GM12875 (cell line): Measurements from ENCODE around the gene CBARP.

Experiments
- H3K4me3 ChIP-seq: one replicate; pipeline ENCODE4 v1.5.1; 2011; ENCODE audit warnings: low read depth, low read length, control low read depth
- TF ChIP-seq, protein P1 (sequence below): IDR thresholded peaks from 2 replicates; pipeline ENCODE4 v1.5.1; 2011; ENCODE audit warnings: low read depth, mild to moderate bottlenecking, control low read depth, inconsistent platforms, low read length, moderate library complexity, borderline replicate concordance; ENCODE audit not compliant: insufficient read depth

The CBARP gene

GRCh38 chr19:1257475-1258162, 19.8 kb upstream of the CBARP start:
- TF ChIP-seq, protein P1, sequence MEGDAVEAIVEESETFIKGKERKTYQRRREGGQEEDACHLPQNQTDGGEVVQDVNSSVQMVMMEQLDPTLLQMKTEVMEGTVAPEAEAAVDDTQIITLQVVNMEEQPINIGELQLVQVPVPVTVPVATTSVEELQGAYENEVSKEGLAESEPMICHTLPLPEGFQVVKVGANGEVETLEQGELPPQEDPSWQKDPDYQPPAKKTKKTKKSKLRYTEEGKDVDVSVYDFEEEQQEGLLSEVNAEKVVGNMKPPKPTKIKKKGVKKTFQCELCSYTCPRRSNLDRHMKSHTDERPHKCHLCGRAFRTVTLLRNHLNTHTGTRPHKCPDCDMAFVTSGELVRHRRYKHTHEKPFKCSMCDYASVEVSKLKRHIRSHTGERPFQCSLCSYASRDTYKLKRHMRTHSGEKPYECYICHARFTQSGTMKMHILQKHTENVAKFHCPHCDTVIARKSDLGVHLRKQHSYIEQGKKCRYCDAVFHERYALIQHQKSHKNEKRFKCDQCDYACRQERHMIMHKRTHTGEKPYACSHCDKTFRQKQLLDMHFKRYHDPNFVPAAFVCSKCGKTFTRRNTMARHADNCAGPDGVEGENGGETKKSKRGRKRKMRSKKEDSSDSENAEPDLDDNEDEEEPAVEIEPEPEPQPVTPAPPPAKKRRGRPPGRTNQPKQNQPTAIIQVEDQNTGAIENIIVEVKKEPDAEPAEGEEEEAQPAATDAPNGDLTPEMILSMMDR, result no peak
- no peak overlapping the region for H3K4me3 ChIP-seq

- H3K4me3 ChIP-seq, result no peak overlapping the region
- TF ChIP-seq, protein P1, result no peak
These were observed 19.1 kb upstream of the CBARP start for GRCh38 chr19:1256646-1257474.

DNA sequence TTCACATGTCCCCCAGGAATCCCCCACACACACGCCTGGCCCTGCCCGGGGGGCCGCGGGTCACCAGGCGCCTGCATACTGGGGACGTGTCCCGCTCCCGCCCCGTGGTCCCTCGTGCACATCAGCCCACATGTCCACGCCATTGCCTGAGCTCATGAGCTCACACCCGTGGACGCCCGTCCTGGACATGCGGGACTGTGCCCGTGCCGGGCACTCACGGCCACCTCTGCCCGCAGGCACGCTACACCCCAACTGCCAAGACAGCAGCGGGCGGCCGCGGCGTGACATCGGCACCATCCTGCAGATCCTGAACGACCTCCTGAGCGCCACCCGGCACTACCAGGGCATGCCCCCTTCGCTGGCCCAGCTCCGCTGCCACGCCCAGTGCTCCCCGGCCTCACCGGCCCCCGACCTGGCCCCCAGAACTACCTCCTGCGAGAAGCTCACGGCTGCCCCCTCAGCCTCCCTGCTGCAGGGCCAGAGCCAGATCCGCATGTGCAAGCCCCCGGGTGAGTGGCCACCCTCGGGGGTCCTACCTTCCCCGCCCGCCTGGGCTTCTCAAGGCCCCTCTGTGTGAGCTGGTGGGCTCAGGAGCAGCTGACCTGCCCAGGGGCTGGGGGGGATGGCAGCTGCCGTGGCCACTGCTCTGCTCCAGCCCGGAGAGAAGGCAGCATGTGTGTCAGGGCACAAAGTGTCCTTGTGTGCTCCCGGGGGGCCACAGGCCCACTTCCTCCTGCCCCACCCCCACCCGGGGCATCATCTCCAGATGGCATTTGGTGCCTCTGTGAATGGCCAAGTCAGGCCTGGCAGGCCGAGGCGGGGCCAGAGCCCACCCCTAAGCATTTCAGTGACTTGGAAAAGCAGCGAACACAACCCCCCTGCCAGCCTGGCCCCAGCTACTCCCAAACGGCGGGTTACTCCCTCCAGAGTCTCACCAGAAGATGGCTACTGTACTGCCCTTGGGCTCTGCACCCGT, 17.7 kb upstream of the CBARP start:
- TF ChIP-seq, protein P1, result no peak
- H3K4me3 ChIP-seq, result no peak overlapping the region

GRCh38 chr19:1254530-1255185, 16.9 kb upstream of the CBARP start:
- no peak overlapping the region for H3K4me3 ChIP-seq
- TF ChIP-seq, protein P1, result no peak

DNA sequence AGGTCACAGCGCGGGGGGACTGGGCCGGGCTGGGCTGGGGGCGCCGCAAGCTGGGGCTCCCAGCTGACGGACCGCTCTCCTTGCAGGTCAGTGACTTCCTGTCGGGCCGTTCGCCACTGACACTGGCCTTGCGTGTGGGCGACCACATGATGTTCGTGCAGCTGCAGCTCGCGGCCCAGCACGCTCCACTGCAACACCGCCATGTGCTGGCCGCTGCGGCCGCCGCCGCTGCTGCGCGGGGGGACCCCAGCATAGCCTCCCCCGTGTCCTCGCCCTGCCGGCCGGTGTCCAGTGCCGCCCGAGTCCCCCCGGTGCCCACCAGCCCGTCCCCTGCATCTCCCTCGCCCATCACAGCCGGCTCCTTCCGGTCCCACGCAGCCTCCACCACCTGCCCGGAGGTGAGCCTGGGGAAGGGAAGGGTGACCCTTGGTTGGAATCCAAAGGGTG, 16.3 kb upstream of the CBARP start:
- no peak overlapping the region for H3K4me3 ChIP-seq

More for the DNA sequence above, 16.3 kb upstream of the CBARP start:
- TF ChIP-seq, protein P1, result no peak
